CD14-positive monocyte (primary cell): ENCODE data around the gene SEPTIN8. TPM values are rescaled to one million over a fixed set of nuclear protein-coding genes. Genes with fewer than 3 reads are reported as not detected.
A peak's percentile ranks its signal among the peaks of the same experiment; 100 is the strongest.

ENCODE experiments used
- DNase-seq, 3 donors: peaks; one replicate each; pipeline ENCODE4 v3.0.0-alpha.2; 2011 to 2022
- H2AFZ ChIP-seq: 2 replicates; pipeline ENCODE4 v1.6.0; 2012; ENCODE audit warnings: mild to moderate bottlenecking, low read depth, low read length, inconsistent platforms; ENCODE audit not compliant: insufficient read depth, poor library complexity, severe bottlenecking
- H3K27ac ChIP-seq, 2 donors: 1 replicate in 1 of 2; 2 replicates in 1 of 2; pipeline ENCODE4 v1.5.1; 2012 to 2013; ENCODE audit warnings: low read length in 2 of 2, control low read depth in 1 of 2, inconsistent platforms in 1 of 2, low read depth in 1 of 2, mild to moderate bottlenecking in 1 of 2
- H3K27me3 ChIP-seq, 2 donors: one replicate each; pipeline versions ENCODE4 v1.6.0 to v1.6.1; 2011 to 2013; ENCODE audit warnings: low read length in 2 of 2; ENCODE audit not compliant: control insufficient read depth in 2 of 2, insufficient read depth in 2 of 2
- H3K36me3 ChIP-seq, 2 donors: replicated peaks in 1 of 2; 1 replicate in 1 of 2; 2 replicates in 1 of 2; pipeline versions ENCODE4 v1.5.1 to v1.6.1; 2012 to 2013; ENCODE audit warnings: low read length in 2 of 2, control low read depth in 1 of 2, inconsistent platforms in 1 of 2, mild to moderate bottlenecking in 1 of 2; ENCODE audit not compliant: insufficient read depth in 2 of 2, control insufficient read depth in 1 of 2
- H3K4me1 ChIP-seq, 2 donors: 1 replicate in 1 of 2; 2 replicates in 1 of 2; pipeline versions ENCODE4 v1.5.1 to v1.6.1; 2012 to 2013; ENCODE audit warnings: low read length in 2 of 2, control low read depth in 1 of 2, inconsistent platforms in 1 of 2, mild to moderate bottlenecking in 1 of 2, moderate library complexity in 1 of 2; ENCODE audit not compliant: insufficient read depth in 2 of 2, control insufficient read depth in 1 of 2
- H3K4me2 ChIP-seq: replicated peaks from 2 replicates; pipeline ENCODE3; 2012; ENCODE audit warnings: low read length, moderate library complexity, mild to moderate bottlenecking; ENCODE audit not compliant: poor library complexity, severe bottlenecking; ENCODE audit errors: extremely low read depth
- H3K4me3 ChIP-seq, 3 experiments: fragments of 200-600 bp in 1 of 3; sonication (generic) in 1 of 3; replicated peaks in 1 of 3; 1 replicate in 2 of 3; 2 replicates in 1 of 3; pipeline ENCODE4 v1.5.1; 2011 to 2013; ENCODE audit warnings: low read length in 3 of 3, mild to moderate bottlenecking in 3 of 3, control low read depth in 2 of 3, low read depth in 2 of 3, inconsistent platforms in 1 of 3, moderate library complexity in 1 of 3
- H3K79me2 ChIP-seq: 2 replicates; pipeline ENCODE4 v1.6.0; 2012; ENCODE audit warnings: mild to moderate bottlenecking, control low read depth, inconsistent platforms, low read length, moderate library complexity; ENCODE audit not compliant: insufficient read depth
- H3K9ac ChIP-seq: 2 replicates; pipeline ENCODE4 v1.6.0; 2017; ENCODE audit warnings: low read length, mild to moderate bottlenecking; ENCODE audit not compliant: insufficient read depth, poor library complexity, severe bottlenecking
- H3K9me3 ChIP-seq, 2 donors: replicated peaks in 1 of 2; 1 replicate in 1 of 2; 2 replicates in 1 of 2; pipeline versions ENCODE4 v1.5.1 to v1.6.1; 2012 to 2013; ENCODE audit warnings: low read length in 2 of 2, control low read depth in 1 of 2; ENCODE audit not compliant: control insufficient read depth in 1 of 2, insufficient read depth in 1 of 2
- H4K20me1 ChIP-seq: 2 replicates; pipeline ENCODE4 v1.6.0; 2012; ENCODE audit warnings: mild to moderate bottlenecking, low read length, control low read depth, moderate library complexity; ENCODE audit not compliant: insufficient read depth
- H3K27ac Mint-ChIP-seq, 7 donors: one replicate each; pipeline ENCODE4 v1.8.0; 2020; ENCODE audit warnings: mild to moderate bottlenecking in 7 of 7, mixed read lengths in 7 of 7, moderate library complexity in 6 of 7, inconsistent platforms in 2 of 7
- H3K27me3 Mint-ChIP-seq, 3 donors: one replicate each; pipeline ENCODE4 v1.8.0; 2021 to 2022; ENCODE audit warnings: low read depth in 3 of 3, mild to moderate bottlenecking in 3 of 3, mixed read lengths in 3 of 3, moderate library complexity in 3 of 3, inconsistent platforms in 1 of 3
- H3K36me3 Mint-ChIP-seq, 2 donors: one replicate each; pipeline ENCODE4 v1.8.0; 2020; ENCODE audit warnings: mixed read lengths in 2 of 2, inconsistent platforms in 1 of 2, mild to moderate bottlenecking in 1 of 2
- H3K4me1 Mint-ChIP-seq: one replicate; pipeline ENCODE4 v1.8.0; 2020; ENCODE audit warnings: mild to moderate bottlenecking, mixed read lengths
- H3K4me3 Mint-ChIP-seq, 2 donors: one replicate each; pipeline ENCODE4 v1.8.0; 2020; ENCODE audit warnings: mild to moderate bottlenecking in 2 of 2, mixed read lengths in 2 of 2, moderate library complexity in 1 of 2
- H3K9me3 Mint-ChIP-seq, 7 donors: one replicate each; pipeline ENCODE4 v1.8.0; 2020 to 2022; ENCODE audit warnings: mixed read lengths in 7 of 7, mild to moderate bottlenecking in 6 of 7, moderate library complexity in 6 of 7, inconsistent platforms in 2 of 7
- WGBS: methylation state at CpG from one replicate; pipeline ENCODE4 v1.1.5; 2013; ENCODE audit warnings: missing lambda C conversion rate; ENCODE audit not compliant: insufficient coverage; 5-methylcytosine and 5-hydroxymethylcytosine counted together
- intact Hi-C, 2 donors: fragments of 100-400 bp; cut with micrococcal nuclease; formaldehyde crosslinking; loops; one replicate each; pipeline versions ENCODE4 v1.15.0 to v1.15.1; 2023
- polyA plus RNA-seq, 3 donors: library from polyadenylated mRNA; depleted of rRNA in 1 of 3; unstranded in 2 of 3; stranded (reverse) in 1 of 3; fragments of 300-500 nt in 2 of 3; fragments of >200 nt in 1 of 3; fragmentation: Illumina TruSeq in 2 of 3; gene quantifications; 1 replicate in 2 of 3; 2 replicates in 1 of 3; pipeline ENCODE4 v1.2.3, GENCODE V29; 2012 to 2021
- TF ChIP-seq, protein P1 (sequence below): fragments of 200-600 bp; IDR thresholded peaks from one replicate; pipeline ENCODE4 v1.8.0; 2022; ENCODE audit warnings: antibody characterized with exemption, mild to moderate bottlenecking

Gene SEPTIN8
- polyA plus RNA-seq, 3 donors: 0.36 to 5.0 (median 0.54) TPM

DNA sequence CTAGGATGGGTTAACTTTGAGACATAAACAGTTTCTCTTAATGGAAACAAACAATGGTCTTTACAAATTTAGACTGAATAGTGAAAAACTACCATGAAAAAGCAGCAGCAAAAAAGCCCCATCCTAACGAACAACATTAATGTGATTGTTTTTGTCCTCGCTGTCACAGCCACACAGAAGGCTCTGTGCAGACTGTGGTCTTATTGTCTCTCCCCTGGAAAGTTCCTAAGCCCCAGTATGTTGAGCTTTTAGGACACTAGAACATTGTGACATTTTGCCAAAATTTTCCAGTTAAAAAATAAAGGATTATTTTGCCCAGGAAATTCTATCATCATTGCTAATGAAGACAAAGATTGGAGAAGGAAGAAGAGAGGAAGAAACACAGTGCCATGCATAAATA lies 23.5 kb upstream of the SEPTIN8 start:
- no peak overlapping the region for H3K27ac ChIP-seq
- no peak overlapping the region for H3K4me3 ChIP-seq
- no peaks in the 10 kb centered on the region for H3K36me3 ChIP-seq
- no peaks in the 10 kb centered on the region for H3K79me2 ChIP-seq
- no peak overlapping the region for H3K4me2 ChIP-seq
- H3K9ac ChIP-seq: no peak overlapping the region
- Mint-ChIP-seq H3K9me3 (peaks cover 0 to 4% (median 3%) of the 10 kb centered on the region in 7 donors), H3K27me3 (peaks cover 24 to 50% (median 44%) of the 10 kb centered on the region in 3 donors), H3K4me3 (peak overlapping the region in 1 of 2 donors; percentile 1), H3K27ac (no peak overlapping the region), H3K4me1 (peaks cover 5% of the 10 kb centered on the region), H3K36me3 (no peaks in the 10 kb centered on the region)
- H3K9me3 ChIP-seq: no peaks in the 10 kb centered on the region
- intact Hi-C loops: no loop called here
- no CpG with 5 or more reads among the region's 2 CpGs for WGBS
- H3K27me3 ChIP-seq: peaks cover 17 to 23% of the 10 kb centered on the region in 2 donors
- H3K4me1 ChIP-seq: no peaks in the 10 kb centered on the region
- no peak overlapping the region for H2AFZ ChIP-seq
- DNase-seq: no peak
- TF ChIP-seq, protein P1, sequence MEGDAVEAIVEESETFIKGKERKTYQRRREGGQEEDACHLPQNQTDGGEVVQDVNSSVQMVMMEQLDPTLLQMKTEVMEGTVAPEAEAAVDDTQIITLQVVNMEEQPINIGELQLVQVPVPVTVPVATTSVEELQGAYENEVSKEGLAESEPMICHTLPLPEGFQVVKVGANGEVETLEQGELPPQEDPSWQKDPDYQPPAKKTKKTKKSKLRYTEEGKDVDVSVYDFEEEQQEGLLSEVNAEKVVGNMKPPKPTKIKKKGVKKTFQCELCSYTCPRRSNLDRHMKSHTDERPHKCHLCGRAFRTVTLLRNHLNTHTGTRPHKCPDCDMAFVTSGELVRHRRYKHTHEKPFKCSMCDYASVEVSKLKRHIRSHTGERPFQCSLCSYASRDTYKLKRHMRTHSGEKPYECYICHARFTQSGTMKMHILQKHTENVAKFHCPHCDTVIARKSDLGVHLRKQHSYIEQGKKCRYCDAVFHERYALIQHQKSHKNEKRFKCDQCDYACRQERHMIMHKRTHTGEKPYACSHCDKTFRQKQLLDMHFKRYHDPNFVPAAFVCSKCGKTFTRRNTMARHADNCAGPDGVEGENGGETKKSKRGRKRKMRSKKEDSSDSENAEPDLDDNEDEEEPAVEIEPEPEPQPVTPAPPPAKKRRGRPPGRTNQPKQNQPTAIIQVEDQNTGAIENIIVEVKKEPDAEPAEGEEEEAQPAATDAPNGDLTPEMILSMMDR: no peak
- H4K20me1 ChIP-seq: no peaks in the 10 kb centered on the region

DNA sequence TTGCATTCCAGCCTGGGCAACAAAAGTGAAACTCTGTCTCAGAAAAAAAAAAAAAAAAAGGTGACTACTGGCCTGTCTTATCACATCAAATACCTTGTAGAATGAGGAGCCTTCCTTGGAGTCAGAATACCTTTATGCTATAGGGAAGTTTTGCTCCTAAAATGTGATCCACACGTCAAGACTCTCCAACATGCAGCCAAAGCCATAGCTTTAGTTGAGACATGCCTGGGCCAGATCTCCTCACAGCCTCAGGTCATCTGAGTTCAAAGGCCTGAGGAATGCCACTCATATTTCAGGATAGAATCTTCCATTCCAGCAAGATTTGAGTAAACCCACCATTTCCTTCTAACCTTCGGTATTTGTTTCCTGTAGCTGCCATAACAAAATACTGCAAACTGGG lies 22.4 kb upstream of the SEPTIN8 start:
- Mint-ChIP-seq H3K4me3 (no peak overlapping the region), H3K27me3 (peaks cover 23 to 47% (median 37%) of the 10 kb centered on the region in 3 donors), H3K9me3 (peaks cover 0 to 1% (median 0%) of the 10 kb centered on the region in 7 donors), H3K4me1 (peaks cover 4% of the 10 kb centered on the region), H3K27ac (no peak overlapping the region), H3K36me3 (no peaks in the 10 kb centered on the region)
- H3K36me3 ChIP-seq: no peaks in the 10 kb centered on the region
- H3K9ac ChIP-seq: no peak overlapping the region
- DNase-seq: no peak
- no peak overlapping the region for H3K4me3 ChIP-seq
- H3K4me1 ChIP-seq: no peaks in the 10 kb centered on the region
- no peaks in the 10 kb centered on the region for H4K20me1 ChIP-seq
- H2AFZ ChIP-seq: no peak overlapping the region
- peaks cover 17 to 23% of the 10 kb centered on the region in 2 donors for H3K27me3 ChIP-seq
- H3K4me2 ChIP-seq: no peak overlapping the region
- intact Hi-C loops: no loop called here
- no peaks in the 10 kb centered on the region for H3K79me2 ChIP-seq
- TF ChIP-seq, protein P1: no peak
- 63% methylated on average over 1 of the region's 2 CpGs for WGBS
- H3K9me3 ChIP-seq: no peaks in the 10 kb centered on the region
- H3K27ac ChIP-seq: no peak overlapping the region
